ENCODE results near the gene PDCD11. TPM values are rescaled to one million over a fixed set of nuclear protein-coding genes. Genes with fewer than 3 reads are reported as not detected.
A peak's percentile ranks its signal among the peaks of the same experiment; 100 is the strongest.
"Not testable (repeated sequence)": the region's sequence is repeated elsewhere in the genome, so short reads cannot be mapped to it uniquely, and the experiment has no call there.

Gene PDCD11
- total and polyA plus RNA-seq, 4 donors = 6.0 to 24.2 (median 16.9) TPM

GRCh38 chr10:103486635-103487409, 90.4 kb downstream of the PDCD11 start:
- H3K36me3 ChIP-seq (ENCODE audit: control insufficient read depth in 1 of 2, insufficient read depth in 2 of 2, low read length in 1 of 2); H3K4me3 ChIP-seq (ENCODE audit: low read length in 2 of 2); H3K27me3 ChIP-seq (ENCODE audit: control insufficient read depth in 1 of 2, insufficient read depth in 2 of 2, low read length in 1 of 2); DNase-seq; H3K27ac ChIP-seq (ENCODE audit: low read depth in 1 of 2, low read length in 2 of 2); H3K4me1 ChIP-seq (ENCODE audit: control insufficient read depth in 1 of 2, insufficient read depth in 2 of 2, low read length in 2 of 2); ATAC-seq (ENCODE audit: low FRiP score); H3K9me3 ChIP-seq (ENCODE audit: control insufficient read depth, low read length); intact Hi-C loops (cut with DNase I): not testable (repeated sequence)
- 77 to 80% methylated on average over 8 of the region's 8 CpGs for WGBS, 2 donors

- H3K9me3 ChIP-seq (ENCODE audit: control insufficient read depth, low read length) = no peaks in the 10 kb centered on the region
- no peaks in the 10 kb centered on the region for H3K36me3 ChIP-seq (ENCODE audit: control insufficient read depth in 1 of 2, insufficient read depth in 2 of 2, low read length in 1 of 2)
- DNase-seq (no peak), ATAC-seq (ENCODE audit: low FRiP score) (no peak)
- H3K27me3 ChIP-seq (ENCODE audit: control insufficient read depth in 1 of 2, insufficient read depth in 2 of 2, low read length in 1 of 2) = no peaks in the 10 kb centered on the region
- H3K4me3 ChIP-seq (ENCODE audit: low read length in 2 of 2) = no peak overlapping the region
- 84 to 89% methylated on average over 2 of the region's 2 CpGs for WGBS, 2 donors
- intact Hi-C loops (cut with DNase I) = no loop called here
- no peaks in the 10 kb centered on the region for H3K4me1 ChIP-seq (ENCODE audit: control insufficient read depth in 1 of 2, insufficient read depth in 2 of 2, low read length in 2 of 2)
- no peak overlapping the region for H3K27ac ChIP-seq (ENCODE audit: low read depth in 1 of 2, low read length in 2 of 2)
These were observed 90.9 kb downstream of the PDCD11 start for GRCh38 chr10:103487410-103487708.

GRCh38 chr10:103490986-103491314, 94.5 kb downstream of the PDCD11 start:
- WGBS, 2 donors = 89 to 96% methylated on average over 1 of the region's 1 CpG
- Histone ChIP-seq H3K27ac (ENCODE audit: low read depth in 1 of 2, low read length in 2 of 2) (no peak overlapping the region), H3K9me3 (ENCODE audit: control insufficient read depth, low read length) (no peaks in the 10 kb centered on the region), H3K4me3 (ENCODE audit: low read length in 2 of 2) (no peak overlapping the region), H3K27me3 (ENCODE audit: control insufficient read depth in 1 of 2, insufficient read depth in 2 of 2, low read length in 1 of 2) (no peaks in the 10 kb centered on the region), H3K4me1 (ENCODE audit: control insufficient read depth in 1 of 2, insufficient read depth in 2 of 2, low read length in 2 of 2) (no peaks in the 10 kb centered on the region), H3K36me3 (ENCODE audit: control insufficient read depth in 1 of 2, insufficient read depth in 2 of 2, low read length in 1 of 2) (no peaks in the 10 kb centered on the region)
- intact Hi-C loops (cut with DNase I) = no loop called here
- no peak for DNase-seq
- no peak for ATAC-seq (ENCODE audit: low FRiP score)

- no peak overlapping the region for H3K27ac ChIP-seq (ENCODE audit: low read depth in 1 of 2, low read length in 2 of 2)
- ATAC-seq (ENCODE audit: low FRiP score) (peak; percentile 8), DNase-seq (no peak)
- no peaks in the 10 kb centered on the region for H3K9me3 ChIP-seq (ENCODE audit: control insufficient read depth, low read length)
- H3K27me3 ChIP-seq (ENCODE audit: control insufficient read depth in 1 of 2, insufficient read depth in 2 of 2, low read length in 1 of 2) = no peaks in the 10 kb centered on the region
- no peaks in the 10 kb centered on the region for H3K4me1 ChIP-seq (ENCODE audit: control insufficient read depth in 1 of 2, insufficient read depth in 2 of 2, low read length in 2 of 2)
- intact Hi-C loops (cut with DNase I) = no loop called here
- WGBS, 2 donors = 85 to 91% methylated on average over 7 of the region's 7 CpGs
- H3K4me3 ChIP-seq (ENCODE audit: low read length in 2 of 2) = no peak overlapping the region
- no peaks in the 10 kb centered on the region for H3K36me3 ChIP-seq (ENCODE audit: control insufficient read depth in 1 of 2, insufficient read depth in 2 of 2, low read length in 1 of 2)
These were observed 95.4 kb downstream of the PDCD11 start for GRCh38 chr10:103491729-103492364.

GRCh38 chr10:103492655-103493261, 96.3 kb downstream of the PDCD11 start:
- 88 to 89% methylated on average over 5 of the region's 5 CpGs for WGBS, 2 donors
- no peak for DNase-seq
- no peaks in the 10 kb centered on the region for H3K36me3 ChIP-seq (ENCODE audit: control insufficient read depth in 1 of 2, insufficient read depth in 2 of 2, low read length in 1 of 2)

GRCh38 chr10:103493362-103493915, 97.0 kb downstream of the PDCD11 start, which contains the start of gene NEURL1:
TSS of gene NEURL1 (plus strand) at chr10:103493705. CDS start at chr10:103494388, 683 bp downstream.
- Histone ChIP-seq H3K36me3 (ENCODE audit: control insufficient read depth in 1 of 2, insufficient read depth in 2 of 2, low read length in 1 of 2) (no peaks in the 10 kb centered on the region), H3K27me3 (ENCODE audit: control insufficient read depth in 1 of 2, insufficient read depth in 2 of 2, low read length in 1 of 2) (no peaks in the 10 kb centered on the region), H3K9me3 (ENCODE audit: control insufficient read depth, low read length) (no peaks in the 10 kb centered on the region), H3K27ac (ENCODE audit: low read depth in 1 of 2, low read length in 2 of 2) (no peak within 1 kb of the TSS), H3K4me3 (ENCODE audit: low read length in 2 of 2) (peak within 1 kb of the TSS; percentile 36 to 65), H3K4me1 (ENCODE audit: control insufficient read depth in 1 of 2, insufficient read depth in 2 of 2, low read length in 2 of 2) (no peaks in the 10 kb centered on the region)
- WGBS, 2 donors = 3 to 4% methylated on average over 58 to 65 of the region's 65 CpGs
- DNase-seq = no peak
- no peak for ATAC-seq (ENCODE audit: low FRiP score)
- intact Hi-C loops (cut with DNase I) = no loop called here

More at GRCh38 chr10:103492655-103493261, 96.3 kb downstream of the PDCD11 start:
- no peak overlapping the region for H3K27ac ChIP-seq (ENCODE audit: low read depth in 1 of 2, low read length in 2 of 2)
- intact Hi-C loops (cut with DNase I) = no loop called here
- no peaks in the 10 kb centered on the region for H3K4me1 ChIP-seq (ENCODE audit: control insufficient read depth in 1 of 2, insufficient read depth in 2 of 2, low read length in 2 of 2)
- no peaks in the 10 kb centered on the region for H3K27me3 ChIP-seq (ENCODE audit: control insufficient read depth in 1 of 2, insufficient read depth in 2 of 2, low read length in 1 of 2)
- no peak for ATAC-seq (ENCODE audit: low FRiP score)
- H3K9me3 ChIP-seq (ENCODE audit: control insufficient read depth, low read length) = no peaks in the 10 kb centered on the region
- no peak overlapping the region for H3K4me3 ChIP-seq (ENCODE audit: low read length in 2 of 2)

GRCh38 chr10:103493916-103494877, 97.8 kb downstream of the PDCD11 start:
- H3K9me3 ChIP-seq (ENCODE audit: control insufficient read depth, low read length) = no peaks in the 10 kb centered on the region
- no peaks in the 10 kb centered on the region for H3K36me3 ChIP-seq (ENCODE audit: control insufficient read depth in 1 of 2, insufficient read depth in 2 of 2, low read length in 1 of 2)
- intact Hi-C loops (cut with DNase I) = no loop called here
- DNase-seq (no peak), ATAC-seq (ENCODE audit: low FRiP score) (no peak)
- WGBS, 2 donors = 3 to 4% methylated on average over 65 to 92 of the region's 92 CpGs
- no peak overlapping the region for H3K27ac ChIP-seq (ENCODE audit: low read depth in 1 of 2, low read length in 2 of 2)
- peak overlapping the region; percentile 36 to 65 for H3K4me3 ChIP-seq (ENCODE audit: low read length in 2 of 2)
- H3K4me1 ChIP-seq (ENCODE audit: control insufficient read depth in 1 of 2, insufficient read depth in 2 of 2, low read length in 2 of 2) = no peaks in the 10 kb centered on the region
- no peaks in the 10 kb centered on the region for H3K27me3 ChIP-seq (ENCODE audit: control insufficient read depth in 1 of 2, insufficient read depth in 2 of 2, low read length in 1 of 2)

GRCh38 chr10:103495321-103495720, 98.9 kb downstream of the PDCD11 start:
- Histone ChIP-seq H3K4me1 (ENCODE audit: control insufficient read depth in 1 of 2, insufficient read depth in 2 of 2, low read length in 2 of 2) (no peaks in the 10 kb centered on the region), H3K36me3 (ENCODE audit: control insufficient read depth in 1 of 2, insufficient read depth in 2 of 2, low read length in 1 of 2) (no peaks in the 10 kb centered on the region), H3K27me3 (ENCODE audit: control insufficient read depth in 1 of 2, insufficient read depth in 2 of 2, low read length in 1 of 2) (no peaks in the 10 kb centered on the region), H3K9me3 (ENCODE audit: control insufficient read depth, low read length) (no peaks in the 10 kb centered on the region), H3K4me3 (ENCODE audit: low read length in 2 of 2) (no peak overlapping the region), H3K27ac (ENCODE audit: low read depth in 1 of 2, low read length in 2 of 2) (no peak overlapping the region)
- no peak for DNase-seq
- 97 to 98% methylated on average over 3 of the region's 3 CpGs for WGBS, 2 donors
- no peak for ATAC-seq (ENCODE audit: low FRiP score)
- intact Hi-C loops (cut with DNase I) = no loop called here

Data from aorta (tissue), 5 donors.